ENCODE results near the gene LEKR1.

LEKR1 gene

DNA sequence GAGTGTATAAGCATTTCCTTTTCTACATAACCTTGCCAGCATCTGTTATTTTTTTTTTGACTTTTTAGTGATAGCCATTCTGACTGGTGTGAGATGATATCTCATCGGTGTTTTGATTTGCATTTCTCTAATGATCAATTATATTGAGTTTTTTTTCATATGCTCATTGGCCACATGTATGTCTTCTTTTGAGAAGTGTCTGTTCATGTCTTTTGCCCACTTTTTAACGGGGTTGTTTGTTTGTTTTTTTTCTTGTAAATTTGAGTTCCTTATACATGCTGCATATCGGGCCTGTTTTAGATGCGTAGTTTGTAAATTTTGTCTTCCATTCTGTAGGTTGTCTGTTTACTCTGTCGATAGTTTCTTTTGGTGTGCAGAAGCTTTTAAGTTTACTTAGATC lies 89.2 kb downstream of the LEKR1 start:
- H3K4me3 ChIP-seq (ENCODE audit: low read length), result no peak overlapping the region
- no peaks in the 10 kb centered on the region for H3K36me3 ChIP-seq (ENCODE audit: control insufficient read depth, low read depth, low read length)
- H3K9ac ChIP-seq (ENCODE audit: low read length), result no peak overlapping the region
- no peaks in the 10 kb centered on the region for H3K27me3 ChIP-seq (ENCODE audit: control insufficient read depth, insufficient read depth, low read length)
- no peak overlapping the region for H3K27ac ChIP-seq (ENCODE audit: low read length)
- no peaks in the 10 kb centered on the region for H3K9me3 ChIP-seq (ENCODE audit: control insufficient read depth, low read depth, low read length)
- peaks cover 5% of the 10 kb centered on the region for H3K4me1 ChIP-seq (ENCODE audit: control insufficient read depth, low read depth, low read length)

DNA sequence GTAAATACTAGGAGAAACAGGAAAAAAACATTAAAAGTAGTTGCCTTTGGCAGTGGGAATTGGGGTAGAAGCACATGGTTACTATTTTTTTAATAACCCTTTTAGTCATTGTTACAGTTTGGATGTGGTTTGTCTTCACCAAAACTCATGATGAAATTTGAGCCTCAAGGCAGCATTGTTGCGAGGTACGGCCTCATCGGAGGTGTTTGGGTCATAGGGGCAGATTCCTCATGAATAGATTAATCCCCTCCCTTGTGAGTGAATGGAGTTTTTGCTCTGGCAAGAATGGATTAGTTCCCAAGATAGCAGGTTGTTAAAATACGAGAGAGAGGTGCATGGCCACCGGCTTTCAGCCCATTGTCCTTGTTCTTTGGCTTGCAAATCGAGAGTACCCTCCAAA lies 92.6 kb downstream of the LEKR1 start:
- peaks cover 5% of the 10 kb centered on the region for H3K4me1 ChIP-seq (ENCODE audit: control insufficient read depth, low read depth, low read length)
- no peak overlapping the region for H3K4me3 ChIP-seq (ENCODE audit: low read length)
- no peaks in the 10 kb centered on the region for H3K36me3 ChIP-seq (ENCODE audit: control insufficient read depth, low read depth, low read length)
- H3K9me3 ChIP-seq (ENCODE audit: control insufficient read depth, low read depth, low read length), result no peaks in the 10 kb centered on the region
- no peaks in the 10 kb centered on the region for H3K27me3 ChIP-seq (ENCODE audit: control insufficient read depth, insufficient read depth, low read length)
- H3K9ac ChIP-seq (ENCODE audit: low read length), result no peak overlapping the region
- no peak overlapping the region for H3K27ac ChIP-seq (ENCODE audit: low read length)

DNA sequence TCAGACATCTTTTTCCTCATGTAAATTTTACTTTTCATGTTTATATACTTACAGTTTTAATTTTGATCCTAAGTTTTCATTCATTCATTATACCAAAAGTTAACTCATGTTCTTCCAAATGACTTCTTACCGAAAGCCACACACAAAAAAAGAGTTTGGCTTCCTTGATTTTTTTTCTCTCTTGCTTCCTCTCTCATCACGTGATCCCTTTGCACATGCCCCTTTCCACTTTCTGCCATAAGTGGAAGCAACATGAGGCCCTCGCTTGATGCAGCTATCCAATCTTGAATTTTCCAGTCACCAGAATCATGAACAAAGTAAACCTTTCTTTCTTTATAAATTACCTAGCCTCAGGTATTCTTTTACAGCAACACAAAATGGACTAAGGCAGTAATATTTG lies 93.7 kb downstream of the LEKR1 start:
- no peak overlapping the region for H3K9ac ChIP-seq (ENCODE audit: low read length)
- no peak overlapping the region for H3K4me3 ChIP-seq (ENCODE audit: low read length)
- H3K9me3 ChIP-seq (ENCODE audit: control insufficient read depth, low read depth, low read length), result no peaks in the 10 kb centered on the region
- no peaks in the 10 kb centered on the region for H3K36me3 ChIP-seq (ENCODE audit: control insufficient read depth, low read depth, low read length)
- no peaks in the 10 kb centered on the region for H3K27me3 ChIP-seq (ENCODE audit: control insufficient read depth, insufficient read depth, low read length)
- H3K4me1 ChIP-seq (ENCODE audit: control insufficient read depth, low read depth, low read length), result peaks cover 5% of the 10 kb centered on the region
- no peak overlapping the region for H3K27ac ChIP-seq (ENCODE audit: low read length)

GRCh38 chr3:156920399-156920798 lies 94.2 kb downstream of the LEKR1 start:
- H3K9ac ChIP-seq (ENCODE audit: low read length), result no peak overlapping the region
- no peak overlapping the region for H3K4me3 ChIP-seq (ENCODE audit: low read length)
- H3K9me3 ChIP-seq (ENCODE audit: control insufficient read depth, low read depth, low read length), result no peaks in the 10 kb centered on the region
- H3K27me3 ChIP-seq (ENCODE audit: control insufficient read depth, insufficient read depth, low read length), result no peaks in the 10 kb centered on the region
- H3K4me1 ChIP-seq (ENCODE audit: control insufficient read depth, low read depth, low read length), result peaks cover 5% of the 10 kb centered on the region
- H3K36me3 ChIP-seq (ENCODE audit: control insufficient read depth, low read depth, low read length), result no peaks in the 10 kb centered on the region
- no peak overlapping the region for H3K27ac ChIP-seq (ENCODE audit: low read length)

DNA sequence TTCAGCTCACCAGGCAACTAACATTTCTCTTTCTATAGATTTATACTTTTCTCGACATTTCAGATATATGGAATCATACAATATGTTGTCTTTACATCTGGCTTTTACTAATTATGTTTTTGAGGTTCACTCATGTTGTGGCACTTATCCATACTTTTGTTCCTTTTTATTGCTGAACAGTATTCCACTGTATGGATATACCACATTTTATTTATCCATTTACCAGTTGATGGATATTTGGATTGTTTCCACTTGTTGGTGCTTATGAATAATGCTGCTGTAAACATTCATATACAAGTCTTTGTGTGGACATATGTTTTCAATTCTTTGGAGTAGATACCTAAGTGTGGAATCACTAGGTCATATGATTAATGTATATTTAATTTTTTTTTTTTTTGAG lies 97.2 kb downstream of the LEKR1 start:
- Histone ChIP-seq H3K27me3 (ENCODE audit: control insufficient read depth, insufficient read depth, low read length) (no peaks in the 10 kb centered on the region), H3K27ac (ENCODE audit: low read length) (no peak overlapping the region), H3K9ac (ENCODE audit: low read length) (no peak overlapping the region), H3K4me1 (ENCODE audit: control insufficient read depth, low read depth, low read length) (peaks cover 5% of the 10 kb centered on the region), H3K36me3 (ENCODE audit: control insufficient read depth, low read depth, low read length) (no peaks in the 10 kb centered on the region), H3K9me3 (ENCODE audit: control insufficient read depth, low read depth, low read length) (no peaks in the 10 kb centered on the region), H3K4me3 (ENCODE audit: low read length) (no peak overlapping the region)

DNA sequence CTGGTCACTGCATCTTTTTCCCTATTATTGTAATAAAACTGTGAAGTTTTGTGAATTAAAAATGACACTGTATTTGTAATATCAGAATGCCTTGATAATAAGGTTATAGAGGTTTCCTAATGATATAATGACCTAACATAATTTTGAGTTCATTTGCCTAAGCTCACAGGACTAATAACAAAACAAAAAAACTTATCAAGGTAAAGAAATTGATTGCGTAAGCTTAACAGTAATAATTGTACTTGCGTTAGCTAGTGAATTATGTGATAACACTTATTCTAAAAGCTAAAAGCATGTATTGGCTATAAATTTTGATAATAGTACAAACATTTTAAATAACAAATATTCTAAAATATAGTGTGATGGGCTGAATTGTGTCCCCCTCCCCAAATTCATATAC lies 112.6 kb downstream of the LEKR1 start:
- Histone ChIP-seq H3K9me3 (ENCODE audit: control insufficient read depth, low read depth, low read length) (no peaks in the 10 kb centered on the region), H3K36me3 (ENCODE audit: control insufficient read depth, low read depth, low read length) (no peaks in the 10 kb centered on the region), H3K4me1 (ENCODE audit: control insufficient read depth, low read depth, low read length) (no peaks in the 10 kb centered on the region), H3K9ac (ENCODE audit: low read length) (no peak overlapping the region), H3K4me3 (ENCODE audit: low read length) (no peak overlapping the region), H3K27me3 (ENCODE audit: control insufficient read depth, insufficient read depth, low read length) (no peaks in the 10 kb centered on the region), H3K27ac (ENCODE audit: low read length) (no peak overlapping the region)

- Histone ChIP-seq H3K9ac (ENCODE audit: low read length) (no peak overlapping the region), H3K27me3 (ENCODE audit: control insufficient read depth, insufficient read depth, low read length) (no peaks in the 10 kb centered on the region), H3K4me1 (ENCODE audit: control insufficient read depth, low read depth, low read length) (no peaks in the 10 kb centered on the region), H3K27ac (ENCODE audit: low read length) (no peak overlapping the region), H3K9me3 (ENCODE audit: control insufficient read depth, low read depth, low read length) (no peaks in the 10 kb centered on the region), H3K36me3 (ENCODE audit: control insufficient read depth, low read depth, low read length) (no peaks in the 10 kb centered on the region), H3K4me3 (ENCODE audit: low read length) (no peak overlapping the region)
These were observed 113.2 kb downstream of the LEKR1 start for GRCh38 chr3:156939315-156939714.

DNA sequence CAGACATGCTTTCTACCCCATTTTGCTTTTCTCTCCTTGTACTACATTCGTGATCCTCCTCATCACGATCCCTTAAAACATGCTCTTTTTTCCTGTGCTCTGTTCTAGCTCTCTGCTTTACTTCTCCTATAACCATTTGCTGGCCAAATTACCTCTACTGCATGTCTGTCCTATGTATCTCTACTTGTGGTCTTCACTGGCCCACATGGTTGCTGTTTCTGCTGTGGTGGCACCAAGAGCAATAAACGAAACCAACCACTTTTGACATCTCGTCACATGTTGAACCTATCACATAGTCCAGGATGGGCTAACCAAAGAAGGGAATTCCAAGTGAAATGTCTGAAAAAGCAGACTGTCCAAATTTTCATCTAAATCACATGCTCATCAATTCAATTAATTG lies 115.2 kb downstream of the LEKR1 start:
- Histone ChIP-seq H3K4me1 (ENCODE audit: control insufficient read depth, low read depth, low read length) (no peaks in the 10 kb centered on the region), H3K27ac (ENCODE audit: low read length) (no peak overlapping the region), H3K36me3 (ENCODE audit: control insufficient read depth, low read depth, low read length) (no peaks in the 10 kb centered on the region), H3K27me3 (ENCODE audit: control insufficient read depth, insufficient read depth, low read length) (no peaks in the 10 kb centered on the region), H3K4me3 (ENCODE audit: low read length) (no peak overlapping the region), H3K9ac (ENCODE audit: low read length) (no peak overlapping the region), H3K9me3 (ENCODE audit: control insufficient read depth, low read depth, low read length) (no peaks in the 10 kb centered on the region)

DNA sequence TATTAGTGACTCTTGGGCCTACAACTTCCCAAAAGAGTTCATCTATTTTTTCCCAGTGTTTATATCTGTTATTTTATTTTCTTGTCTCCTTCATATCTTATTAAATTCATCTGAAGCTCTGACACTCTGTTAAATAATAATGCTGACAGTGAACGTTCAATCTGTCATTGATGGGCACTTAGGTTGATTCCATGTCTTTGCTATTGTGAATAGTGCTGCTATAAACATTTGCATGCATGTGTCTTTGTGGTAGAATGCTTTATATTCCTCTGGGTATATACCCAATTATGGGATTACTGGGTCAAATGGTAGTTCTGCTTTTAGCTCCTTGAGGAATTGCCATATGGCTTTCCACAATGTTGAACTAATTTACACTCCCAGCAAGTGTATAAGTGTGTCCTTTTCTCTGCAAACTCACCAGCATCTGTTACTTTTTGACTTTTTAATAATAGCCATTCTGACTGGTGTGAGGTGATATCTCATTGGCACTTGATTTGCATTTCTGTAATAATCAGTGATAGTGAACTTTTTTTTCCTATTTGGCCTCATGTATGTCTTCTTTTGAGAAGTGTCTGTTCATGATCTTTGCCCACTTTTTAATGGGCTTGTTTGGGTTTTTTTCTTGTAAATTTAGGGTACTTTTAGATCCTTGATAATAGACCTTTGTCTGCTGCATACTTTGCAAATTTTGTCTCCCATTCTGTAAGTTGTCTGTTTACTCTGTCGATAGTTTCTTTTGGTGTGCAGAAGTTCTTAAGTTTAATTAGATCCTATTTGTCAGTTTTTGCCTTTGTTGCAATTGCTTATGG lies 122.5 kb downstream of the LEKR1 start:
- no peak overlapping the region for H3K27ac ChIP-seq (ENCODE audit: low read length)
- no peak overlapping the region for H3K9ac ChIP-seq (ENCODE audit: low read length)
- H3K36me3 ChIP-seq (ENCODE audit: control insufficient read depth, low read depth, low read length), result no peaks in the 10 kb centered on the region
- no peaks in the 10 kb centered on the region for H3K9me3 ChIP-seq (ENCODE audit: control insufficient read depth, low read depth, low read length)
- no peak overlapping the region for H3K4me3 ChIP-seq (ENCODE audit: low read length)
- H3K27me3 ChIP-seq (ENCODE audit: control insufficient read depth, insufficient read depth, low read length), result no peaks in the 10 kb centered on the region
- peaks cover 4% of the 10 kb centered on the region for H3K4me1 ChIP-seq (ENCODE audit: control insufficient read depth, low read depth, low read length)

- Histone ChIP-seq H3K36me3 (ENCODE audit: control insufficient read depth, low read depth, low read length) (no peaks in the 10 kb centered on the region), H3K27me3 (ENCODE audit: control insufficient read depth, insufficient read depth, low read length) (no peaks in the 10 kb centered on the region), H3K9me3 (ENCODE audit: control insufficient read depth, low read depth, low read length) (no peaks in the 10 kb centered on the region), H3K27ac (ENCODE audit: low read length) (no peak overlapping the region), H3K9ac (ENCODE audit: low read length) (no peak overlapping the region), H3K4me3 (ENCODE audit: low read length) (no peak overlapping the region), H3K4me1 (ENCODE audit: control insufficient read depth, low read depth, low read length) (peaks cover 4% of the 10 kb centered on the region)
These were observed 125.9 kb downstream of the LEKR1 start for GRCh38 chr3:156952011-156952410.

- H3K4me1 ChIP-seq (ENCODE audit: control insufficient read depth, low read depth, low read length), result no peaks in the 10 kb centered on the region
- no peaks in the 10 kb centered on the region for H3K27me3 ChIP-seq (ENCODE audit: control insufficient read depth, insufficient read depth, low read length)
- no peak overlapping the region for H3K9ac ChIP-seq (ENCODE audit: low read length)
- H3K36me3 ChIP-seq (ENCODE audit: control insufficient read depth, low read depth, low read length), result no peaks in the 10 kb centered on the region
- H3K4me3 ChIP-seq (ENCODE audit: low read length), result no peak overlapping the region
- H3K9me3 ChIP-seq (ENCODE audit: control insufficient read depth, low read depth, low read length), result no peaks in the 10 kb centered on the region
- no peak overlapping the region for H3K27ac ChIP-seq (ENCODE audit: low read length)
These were observed 131.6 kb downstream of the LEKR1 start for GRCh38 chr3:156957715-156958114.

DNA sequence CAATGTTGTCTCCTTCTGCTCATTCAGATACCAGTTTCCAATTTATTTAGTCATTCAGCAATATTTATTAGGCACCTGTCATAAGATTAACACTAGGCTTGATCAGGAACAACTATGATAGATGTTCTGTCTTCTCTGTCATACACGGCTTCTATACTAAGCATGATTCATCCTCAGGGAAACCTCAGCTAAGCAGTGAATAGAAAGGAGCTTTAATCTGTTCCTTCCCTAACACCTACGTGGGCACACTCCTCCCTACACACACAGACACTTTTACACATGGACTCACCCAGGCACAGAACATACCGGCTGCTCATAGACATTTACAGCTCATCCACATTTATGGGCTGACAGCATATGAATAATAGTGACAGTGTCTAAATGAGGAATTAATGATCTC lies 136.9 kb downstream of the LEKR1 start:
- Histone ChIP-seq H3K9ac (ENCODE audit: low read length) (no peak overlapping the region), H3K4me1 (ENCODE audit: control insufficient read depth, low read depth, low read length) (no peaks in the 10 kb centered on the region), H3K9me3 (ENCODE audit: control insufficient read depth, low read depth, low read length) (no peaks in the 10 kb centered on the region), H3K27ac (ENCODE audit: low read length) (no peak overlapping the region), H3K36me3 (ENCODE audit: control insufficient read depth, low read depth, low read length) (no peaks in the 10 kb centered on the region), H3K27me3 (ENCODE audit: control insufficient read depth, insufficient read depth, low read length) (no peaks in the 10 kb centered on the region), H3K4me3 (ENCODE audit: low read length) (no peak overlapping the region)
